ENCODE results near the gene AMIGO1.

DNA sequence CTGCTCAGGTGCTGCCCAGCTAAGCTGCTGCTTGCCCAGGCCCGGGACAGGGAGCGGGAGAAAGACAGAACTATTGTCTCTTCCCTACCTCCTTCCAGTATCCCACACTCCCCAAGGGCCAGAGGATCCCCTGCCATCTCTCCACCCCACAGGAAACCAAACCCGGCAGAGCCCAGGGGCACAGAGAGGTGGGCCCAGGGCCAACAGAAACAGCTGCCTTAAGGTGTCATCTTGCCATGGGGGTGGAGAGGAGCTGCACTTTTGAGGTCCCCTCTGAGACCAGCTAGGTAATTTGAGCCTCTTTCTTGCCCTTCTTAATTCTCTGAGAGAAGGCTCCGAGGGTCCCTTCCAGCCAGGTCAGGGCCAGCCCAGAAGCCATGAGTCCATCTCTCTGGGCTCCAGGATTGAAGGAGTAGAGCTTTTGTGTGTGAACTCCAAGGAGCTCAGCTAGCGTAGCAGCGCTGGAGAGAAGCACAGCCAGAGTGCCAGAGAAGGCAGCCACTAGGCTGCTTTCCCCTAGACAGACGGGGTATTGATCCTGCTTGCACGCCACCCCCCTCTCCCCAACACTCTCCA is 20.4 kb upstream of the AMIGO1 start:
- TF ChIP-seq, protein P1, sequence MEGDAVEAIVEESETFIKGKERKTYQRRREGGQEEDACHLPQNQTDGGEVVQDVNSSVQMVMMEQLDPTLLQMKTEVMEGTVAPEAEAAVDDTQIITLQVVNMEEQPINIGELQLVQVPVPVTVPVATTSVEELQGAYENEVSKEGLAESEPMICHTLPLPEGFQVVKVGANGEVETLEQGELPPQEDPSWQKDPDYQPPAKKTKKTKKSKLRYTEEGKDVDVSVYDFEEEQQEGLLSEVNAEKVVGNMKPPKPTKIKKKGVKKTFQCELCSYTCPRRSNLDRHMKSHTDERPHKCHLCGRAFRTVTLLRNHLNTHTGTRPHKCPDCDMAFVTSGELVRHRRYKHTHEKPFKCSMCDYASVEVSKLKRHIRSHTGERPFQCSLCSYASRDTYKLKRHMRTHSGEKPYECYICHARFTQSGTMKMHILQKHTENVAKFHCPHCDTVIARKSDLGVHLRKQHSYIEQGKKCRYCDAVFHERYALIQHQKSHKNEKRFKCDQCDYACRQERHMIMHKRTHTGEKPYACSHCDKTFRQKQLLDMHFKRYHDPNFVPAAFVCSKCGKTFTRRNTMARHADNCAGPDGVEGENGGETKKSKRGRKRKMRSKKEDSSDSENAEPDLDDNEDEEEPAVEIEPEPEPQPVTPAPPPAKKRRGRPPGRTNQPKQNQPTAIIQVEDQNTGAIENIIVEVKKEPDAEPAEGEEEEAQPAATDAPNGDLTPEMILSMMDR (IDR thresholded peaks at IDR 0.05): no peak
- TF ChIP-seq POLR2A (IDR thresholded peaks at IDR 0.05): no peak

Measured in esophagus squamous epithelium (tissue), 4 donors.